ENCODE data around the gene PHACTR3. TPM values are rescaled to one million over a fixed set of nuclear protein-coding genes. Genes with fewer than 3 reads are reported as not detected.

Gene PHACTR3
- total RNA-seq, 1 experiment from 2014 or later = 0.10 TPM

GRCh38 chr20:59817846-59818615 is 213.7 kb downstream of the PHACTR3 start:
- H3K4me1 ChIP-seq (ENCODE audit: control insufficient read depth, insufficient read depth, low read length) = no peaks in the 10 kb centered on the region
- H3K27ac ChIP-seq (ENCODE audit: low read length) = no peak overlapping the region
- intact Hi-C loops (cut with micrococcal nuclease; ENCODE audit: unreplicated experiment) = no loop called here
- DNase-seq (ENCODE audit: low read depth, low spot score) (no peak), ATAC-seq (no peak)
- H3K27me3 ChIP-seq (ENCODE audit: control insufficient read depth, insufficient read depth, low read length) = peaks cover 2% of the 10 kb centered on the region; the same call in 1 of the 2 replicates
- ChIA-PET POLR2A (no interaction called here), CTCF (interaction anchor here (0.5 kb wide), 1 partner anchor 36 kb away, joined by 3 read pairs; no protein-coding TSS in a partner anchor)
- no TSS peak for BruUV-seq (replicated peaks)
- in situ Hi-C loops (cut with HindIII; ENCODE audit: low pct_unique_long_range_greater_than_20kb, low sequenced_read_pairs) = no loop called here
- H3K9me3 ChIP-seq (ENCODE audit: control insufficient read depth, insufficient read depth, low read depth, low read length) = no peaks in the 10 kb centered on the region
- no peaks in the 10 kb centered on the region for H3K36me3 ChIP-seq (ENCODE audit: control insufficient read depth, insufficient read depth, low read length)
- H3K4me3 ChIP-seq (ENCODE audit: low read depth in 2 of 2, low read length in 2 of 2) = no peak overlapping the region
- TF ChIP-seq CTCF (IDR thresholded peaks at IDR 0.05) (no peak), TCF7L2 (IDR thresholded peaks at IDR 0.05; ENCODE audit: low read depth, low read length) (no peak)

GRCh38 chr20:59818911-59819310 is 214.6 kb downstream of the PHACTR3 start:
- no peak overlapping the region for H3K27ac ChIP-seq (ENCODE audit: low read length)
- no TSS peak for BruUV-seq (replicated peaks)
- ChIA-PET POLR2A (no interaction called here), CTCF (no interaction called here)
- intact Hi-C loops (cut with micrococcal nuclease; ENCODE audit: unreplicated experiment) (no loop called here), in situ Hi-C loops (cut with HindIII; ENCODE audit: low pct_unique_long_range_greater_than_20kb, low sequenced_read_pairs) (no loop called here)
- no peaks in the 10 kb centered on the region for H3K36me3 ChIP-seq (ENCODE audit: control insufficient read depth, insufficient read depth, low read length)
- no peaks in the 10 kb centered on the region for H3K4me1 ChIP-seq (ENCODE audit: control insufficient read depth, insufficient read depth, low read length)
- ATAC-seq (no peak), DNase-seq (ENCODE audit: low read depth, low spot score) (no peak)
- no peaks in the 10 kb centered on the region for H3K9me3 ChIP-seq (ENCODE audit: control insufficient read depth, insufficient read depth, low read depth, low read length)
- no peak overlapping the region for H3K4me3 ChIP-seq (ENCODE audit: low read depth in 2 of 2, low read length in 2 of 2)
- TF ChIP-seq TCF7L2 (IDR thresholded peaks at IDR 0.05; ENCODE audit: low read depth, low read length) (no peak), REST (IDR thresholded peaks at IDR 0.05; ENCODE audit: insufficient read depth in 1 of 2, low read depth in 2 of 2, low read length in 1 of 2) (no peak)
- peaks cover 2% of the 10 kb centered on the region for H3K27me3 ChIP-seq (ENCODE audit: control insufficient read depth, insufficient read depth, low read length)

- no peak for DNase-seq (ENCODE audit: low read depth, low spot score)
- intact Hi-C loops (cut with micrococcal nuclease; ENCODE audit: unreplicated experiment) = no loop called here
- ChIA-PET POLR2A (no interaction called here), CTCF (no interaction called here)
- no peak overlapping the region for H3K27ac ChIP-seq (ENCODE audit: low read length)
- H3K36me3 ChIP-seq (ENCODE audit: control insufficient read depth, insufficient read depth, low read length) = no peaks in the 10 kb centered on the region
- no peaks in the 10 kb centered on the region for H3K4me1 ChIP-seq (ENCODE audit: control insufficient read depth, insufficient read depth, low read length)
- peaks cover 2% of the 10 kb centered on the region for H3K27me3 ChIP-seq (ENCODE audit: control insufficient read depth, insufficient read depth, low read length)
- in situ Hi-C loops (cut with HindIII; ENCODE audit: low pct_unique_long_range_greater_than_20kb, low sequenced_read_pairs) = no loop called here
- no peak for ATAC-seq
- no TSS peak for BruUV-seq (replicated peaks)
- no peak for TF ChIP-seq POLR2AphosphoS5 (IDR thresholded peaks at IDR 0.05; ENCODE audit: low read depth, low read length)
- no peak for TF ChIP-seq CTCF (IDR thresholded peaks at IDR 0.05)
- TF ChIP-seq REST (IDR thresholded peaks at IDR 0.05; ENCODE audit: insufficient read depth in 1 of 2, low read depth in 2 of 2, low read length in 1 of 2) = no peak
- no peak overlapping the region for H3K4me3 ChIP-seq (ENCODE audit: low read depth in 2 of 2, low read length in 2 of 2)
- H3K9me3 ChIP-seq (ENCODE audit: control insufficient read depth, insufficient read depth, low read depth, low read length) = no peaks in the 10 kb centered on the region
These were observed 215.3 kb downstream of the PHACTR3 start for GRCh38 chr20:59819496-59820203.
